SJSA1 (cell line): ENCODE data around the gene SLC17A7. TPM values are rescaled to one million over a fixed set of nuclear protein-coding genes. Genes with fewer than 3 reads are reported as not detected.
"Not testable (repeated sequence)": the region's sequence is repeated elsewhere in the genome, so short reads cannot be mapped to it uniquely, and the experiment has no call there.

Experiments used
- DNase-seq, 2 experiments: peaks; one replicate each; pipeline ENCODE4 v3.0.0-alpha.2; 2015 to 2020; ENCODE audit warnings: low spot score in 2 of 2, low read depth in 1 of 2
- H3K27ac ChIP-seq: fragments of 250-450 bp; sonication (Bioruptor Pico); 2 replicates; pipeline ENCODE4 v1.5.1; 2020; ENCODE audit warnings: mild to moderate bottlenecking, moderate library complexity
- H3K27me3 ChIP-seq: fragments of 250-450 bp; sonication (Bioruptor Pico); replicated peaks from 2 replicates; pipeline ENCODE4 v1.5.1; 2020; ENCODE audit warnings: mild to moderate bottlenecking, moderate library complexity
- H3K36me3 ChIP-seq: fragments of 250-450 bp; sonication (Bioruptor Pico); 2 replicates; pipeline ENCODE4 v1.5.1; 2020; ENCODE audit warnings: mild to moderate bottlenecking
- H3K4me1 ChIP-seq: fragments of 250-450 bp; sonication (Bioruptor Pico); replicated peaks from 2 replicates; pipeline ENCODE4 v1.6.1; 2021; ENCODE audit warnings: mild to moderate bottlenecking
- H3K4me3 ChIP-seq: fragments of 250-450 bp; sonication (Bioruptor Pico); 2 replicates; pipeline ENCODE4 v1.5.1; 2020; ENCODE audit warnings: mild to moderate bottlenecking
- H3K9me3 ChIP-seq: fragments of 250-450 bp; sonication (Bioruptor Pico); replicated peaks from 2 replicates; pipeline ENCODE4 v1.5.1; 2020; ENCODE audit warnings: mild to moderate bottlenecking
- total RNA-seq: library from RNA; depleted of rRNA; stranded (reverse); fragments of >200 nt; shearing (Covaris generic); gene quantifications from 2 replicates; pipeline ENCODE4 v1.2.3, GENCODE V29; 2014

The SLC17A7 gene
- total RNA-seq, 1 experiment from 2014 or later = not detected

- no peak for DNase-seq
- H3K36me3 ChIP-seq = peaks cover 28% of the 10 kb centered on the region
- H3K9me3 ChIP-seq = no peaks in the 10 kb centered on the region
- no peak overlapping the region for H3K4me3 ChIP-seq
- no peak overlapping the region for H3K27ac ChIP-seq
- peaks cover 10% of the 10 kb centered on the region for H3K4me1 ChIP-seq
- peaks cover 15% of the 10 kb centered on the region for H3K27me3 ChIP-seq
Measured at GRCh38 chr19:49445997-49446396, 4.7 kb upstream of the SLC17A7 start.

- H3K4me3 ChIP-seq, H3K9me3 ChIP-seq, DNase-seq, H3K27ac ChIP-seq: not testable (repeated sequence)
- H3K27me3 ChIP-seq = peaks cover 33% of the 10 kb centered on the region
- peaks cover 10% of the 10 kb centered on the region for H3K4me1 ChIP-seq
- peaks cover 20% of the 10 kb centered on the region for H3K36me3 ChIP-seq
Measured at GRCh38 chr19:49444100-49444700, 2.9 kb upstream of the SLC17A7 start.

GRCh38 chr19:49443366-49444099, 2.2 kb upstream of the SLC17A7 start:
- Histone ChIP-seq H3K27me3 (peaks cover 40% of the 10 kb centered on the region), H3K9me3 (no peaks in the 10 kb centered on the region), H3K4me1 (peaks cover 10% of the 10 kb centered on the region), H3K36me3 (peaks cover 17% of the 10 kb centered on the region), H3K4me3 (peak overlapping the region; percentile 47), H3K27ac (no peak overlapping the region)
- DNase-seq = peak; percentile 94 to 98

- Histone ChIP-seq H3K27ac (no peak overlapping the region), H3K9me3 (no peaks in the 10 kb centered on the region), H3K27me3 (peaks cover 46% of the 10 kb centered on the region), H3K36me3 (peaks cover 14% of the 10 kb centered on the region), H3K4me3 (peak overlapping the region; percentile 47), H3K4me1 (peaks cover 10% of the 10 kb centered on the region)
- DNase-seq = peak; percentile 86 to 98
Measured at GRCh38 chr19:49442771-49443365, 1.5 kb upstream of the SLC17A7 start.

- Histone ChIP-seq H3K27me3 (peaks cover 46% of the 10 kb centered on the region), H3K4me3 (no peak overlapping the region), H3K36me3 (peaks cover 10% of the 10 kb centered on the region), H3K27ac (no peak overlapping the region), H3K4me1 (peaks cover 10% of the 10 kb centered on the region), H3K9me3 (no peaks in the 10 kb centered on the region)
- no peak for DNase-seq
Measured at GRCh38 chr19:49442354-49442753, 1.0 kb upstream of the SLC17A7 start.

GRCh38 chr19:49441960-49442350, 628 bp upstream of the SLC17A7 start:
- no peaks in the 10 kb centered on the region for H3K9me3 ChIP-seq
- H3K4me3 ChIP-seq = no peak overlapping the region
- H3K36me3 ChIP-seq = peaks cover 6% of the 10 kb centered on the region
- no peak for DNase-seq
- H3K4me1 ChIP-seq = peaks cover 10% of the 10 kb centered on the region
- no peak overlapping the region for H3K27ac ChIP-seq
- peaks cover 46% of the 10 kb centered on the region for H3K27me3 ChIP-seq

- peaks cover 60% of the 10 kb centered on the region for H3K27me3 ChIP-seq
- no peak for DNase-seq
- no peak overlapping the region for H3K27ac ChIP-seq
- no peak overlapping the region for H3K4me3 ChIP-seq
- H3K9me3 ChIP-seq = 0 out of 2 replicates have a peak, but pooled peaks cover 3% of the 10 kb centered on the region
- peaks cover 10% of the 10 kb centered on the region for H3K4me1 ChIP-seq
- H3K36me3 ChIP-seq = no peaks in the 10 kb centered on the region
Measured at GRCh38 chr19:49440439-49441209, 703 bp downstream of the SLC17A7 start.

GRCh38 chr19:49439836-49440235, 1.5 kb downstream of the SLC17A7 start:
- H3K9me3 ChIP-seq = 0 out of 2 replicates have a peak, but pooled peaks cover 3% of the 10 kb centered on the region
- no peak for DNase-seq
- peaks cover 10% of the 10 kb centered on the region for H3K4me1 ChIP-seq
- H3K27ac ChIP-seq = no peak overlapping the region
- H3K36me3 ChIP-seq = no peaks in the 10 kb centered on the region
- H3K4me3 ChIP-seq = no peak overlapping the region
- H3K27me3 ChIP-seq = peaks cover 68% of the 10 kb centered on the region

GRCh38 chr19:49438261-49438660, 3.1 kb downstream of the SLC17A7 start:
- Histone ChIP-seq H3K9me3 (0 out of 2 replicates have a peak, but pooled peaks cover 3% of the 10 kb centered on the region), H3K4me1 (peaks cover 6% of the 10 kb centered on the region), H3K4me3 (no peak overlapping the region), H3K27me3 (peaks cover 79% of the 10 kb centered on the region), H3K36me3 (no peaks in the 10 kb centered on the region), H3K27ac (no peak overlapping the region)
- no peak for DNase-seq

- DNase-seq = no peak
- Histone ChIP-seq H3K36me3 (no peaks in the 10 kb centered on the region), H3K9me3 (peaks cover 3% of the 10 kb centered on the region; the same call in 1 of the 2 replicates), H3K4me3 (no peak overlapping the region), H3K27me3 (peaks cover 86% of the 10 kb centered on the region), H3K4me1 (no peaks in the 10 kb centered on the region; the same call in 1 of the 2 replicates), H3K27ac (no peak overlapping the region)
Measured at GRCh38 chr19:49437231-49437630, 4.1 kb downstream of the SLC17A7 start.

- H3K27ac ChIP-seq = no peak overlapping the region
- peaks cover 86% of the 10 kb centered on the region for H3K27me3 ChIP-seq
- no peaks in the 10 kb centered on the region; the same call in 1 of the 2 replicates for H3K4me1 ChIP-seq
- no peak overlapping the region for H3K4me3 ChIP-seq
- no peak for DNase-seq
- H3K9me3 ChIP-seq = peaks cover 3% of the 10 kb centered on the region; the same call in 1 of the 2 replicates
- no peaks in the 10 kb centered on the region for H3K36me3 ChIP-seq
Measured at GRCh38 chr19:49436381-49437017, 4.8 kb downstream of the SLC17A7 start.

- Histone ChIP-seq H3K9me3 (peaks cover 3% of the 10 kb centered on the region; the same call in 1 of the 2 replicates), H3K4me1 (no peaks in the 10 kb centered on the region), H3K4me3 (no peak overlapping the region), H3K27me3 (peaks cover 84% of the 10 kb centered on the region), H3K27ac (no peak overlapping the region), H3K36me3 (no peaks in the 10 kb centered on the region)
- DNase-seq = no peak
Measured at GRCh38 chr19:49435670-49436069, 5.7 kb downstream of the SLC17A7 start.
